ENCODE data around the gene USP53. TPM values are rescaled to one million over a fixed set of nuclear protein-coding genes. Genes with fewer than 3 reads are reported as not detected.

Gene USP53
- total and polyA plus RNA-seq, 2 experiments from 2014 or later = 28.4 to 39.9 TPM

- Histone ChIP-seq H3K36me3 (replicated peaks; ENCODE audit: insufficient read depth, low read depth) (no peaks in the 10 kb centered on the region), H3K79me2 (no peaks in the 10 kb centered on the region), H3K4me3 (no peak overlapping the region), H3K4me2 (no peak overlapping the region), H4K20me1 (ENCODE audit: insufficient read depth, poor library complexity, severe bottlenecking) (no peaks in the 10 kb centered on the region), H2AFZ (no peak overlapping the region), H3K27me3 (no peaks in the 10 kb centered on the region), H3K9me2 (replicated peaks; ENCODE audit: insufficient read depth) (no peaks in the 10 kb centered on the region), H3K27ac (no peak overlapping the region), H3K9me3 (ENCODE audit: low read depth) (no peaks in the 10 kb centered on the region), H3K4me1 (ENCODE audit: insufficient read depth) (peaks cover 10% of the 10 kb centered on the region)
- no peak for TF ChIP-seq EZH2phosphoT487 (IDR thresholded peaks at IDR 0.05; ENCODE audit: low read depth, severe bottlenecking, unreplicated experiment)
- no peak for TF ChIP-seq EZH2 (IDR thresholded peaks at IDR 0.05; ENCODE audit: borderline replicate concordance)
- TF ChIP-seq, protein P1, sequence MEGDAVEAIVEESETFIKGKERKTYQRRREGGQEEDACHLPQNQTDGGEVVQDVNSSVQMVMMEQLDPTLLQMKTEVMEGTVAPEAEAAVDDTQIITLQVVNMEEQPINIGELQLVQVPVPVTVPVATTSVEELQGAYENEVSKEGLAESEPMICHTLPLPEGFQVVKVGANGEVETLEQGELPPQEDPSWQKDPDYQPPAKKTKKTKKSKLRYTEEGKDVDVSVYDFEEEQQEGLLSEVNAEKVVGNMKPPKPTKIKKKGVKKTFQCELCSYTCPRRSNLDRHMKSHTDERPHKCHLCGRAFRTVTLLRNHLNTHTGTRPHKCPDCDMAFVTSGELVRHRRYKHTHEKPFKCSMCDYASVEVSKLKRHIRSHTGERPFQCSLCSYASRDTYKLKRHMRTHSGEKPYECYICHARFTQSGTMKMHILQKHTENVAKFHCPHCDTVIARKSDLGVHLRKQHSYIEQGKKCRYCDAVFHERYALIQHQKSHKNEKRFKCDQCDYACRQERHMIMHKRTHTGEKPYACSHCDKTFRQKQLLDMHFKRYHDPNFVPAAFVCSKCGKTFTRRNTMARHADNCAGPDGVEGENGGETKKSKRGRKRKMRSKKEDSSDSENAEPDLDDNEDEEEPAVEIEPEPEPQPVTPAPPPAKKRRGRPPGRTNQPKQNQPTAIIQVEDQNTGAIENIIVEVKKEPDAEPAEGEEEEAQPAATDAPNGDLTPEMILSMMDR (IDR thresholded peaks at IDR 0.05; ENCODE audit: poor library complexity) = no peak
- 98% methylated on average over 5 of the region's 5 CpGs for WGBS (ENCODE audit: low lambda C conversion rate, missing lambda C conversion rate)
- DNase-seq (ENCODE audit: low spot score) = no peak
These were observed 76.8 kb downstream of the USP53 start for GRCh38 chr4:119289313-119289712.

- WGBS (ENCODE audit: low lambda C conversion rate, missing lambda C conversion rate) = 52% methylated on average over 1 of the region's 1 CpG
- Histone ChIP-seq H3K9me2 (replicated peaks; ENCODE audit: insufficient read depth) (no peaks in the 10 kb centered on the region), H3K4me1 (ENCODE audit: insufficient read depth) (peaks cover 6% of the 10 kb centered on the region), H3K4me3 (no peak overlapping the region), H3K27ac (no peak overlapping the region), H3K4me2 (no peak overlapping the region), H3K79me2 (peaks cover 4% of the 10 kb centered on the region), H4K20me1 (ENCODE audit: insufficient read depth, poor library complexity, severe bottlenecking) (no peaks in the 10 kb centered on the region), H2AFZ (no peak overlapping the region), H3K9me3 (ENCODE audit: low read depth) (no peaks in the 10 kb centered on the region), H3K27me3 (no peaks in the 10 kb centered on the region), H3K36me3 (replicated peaks; ENCODE audit: insufficient read depth, low read depth) (no peaks in the 10 kb centered on the region)
- no peak for TF ChIP-seq EZH2 (IDR thresholded peaks at IDR 0.05; ENCODE audit: borderline replicate concordance)
- TF ChIP-seq EZH2phosphoT487 (IDR thresholded peaks at IDR 0.05; ENCODE audit: low read depth, severe bottlenecking, unreplicated experiment) = no peak
- TF ChIP-seq, protein P1 (IDR thresholded peaks at IDR 0.05; ENCODE audit: poor library complexity) = no peak
- peak; percentile 15 for DNase-seq (ENCODE audit: low spot score)
These were observed 78.1 kb downstream of the USP53 start for GRCh38 chr4:119290598-119290997.

- DNase-seq (ENCODE audit: low spot score) = no peak
- Histone ChIP-seq H3K4me2 (no peak overlapping the region), H3K9me3 (ENCODE audit: low read depth) (no peaks in the 10 kb centered on the region), H3K4me3 (no peak overlapping the region), H2AFZ (no peak overlapping the region), H3K79me2 (peaks cover 46% of the 10 kb centered on the region), H4K20me1 (ENCODE audit: insufficient read depth, poor library complexity, severe bottlenecking) (no peaks in the 10 kb centered on the region), H3K4me1 (ENCODE audit: insufficient read depth) (peaks cover 9% of the 10 kb centered on the region), H3K27me3 (no peaks in the 10 kb centered on the region), H3K36me3 (replicated peaks; ENCODE audit: insufficient read depth, low read depth) (no peaks in the 10 kb centered on the region), H3K9me2 (replicated peaks; ENCODE audit: insufficient read depth) (no peaks in the 10 kb centered on the region), H3K27ac (no peak overlapping the region)
- TF ChIP-seq EZH2 (IDR thresholded peaks at IDR 0.05; ENCODE audit: borderline replicate concordance) (no peak), EZH2phosphoT487 (IDR thresholded peaks at IDR 0.05; ENCODE audit: low read depth, severe bottlenecking, unreplicated experiment) (no peak)
- TF ChIP-seq, protein P1 (IDR thresholded peaks at IDR 0.05; ENCODE audit: poor library complexity) = no peak
- WGBS (ENCODE audit: low lambda C conversion rate, missing lambda C conversion rate) = 98% methylated on average over 2 of the region's 2 CpGs
These were observed 83.8 kb downstream of the USP53 start for GRCh38 chr4:119296356-119296755.

GRCh38 chr4:119297795-119298194 is 85.3 kb downstream of the USP53 start:
- no peak for TF ChIP-seq EZH2phosphoT487 (IDR thresholded peaks at IDR 0.05; ENCODE audit: low read depth, severe bottlenecking, unreplicated experiment)
- no peak for TF ChIP-seq EZH2 (IDR thresholded peaks at IDR 0.05; ENCODE audit: borderline replicate concordance)
- TF ChIP-seq, protein P1 (IDR thresholded peaks at IDR 0.05; ENCODE audit: poor library complexity) = no peak
- peak overlapping the region; percentile 2 for H3K4me3 ChIP-seq
- no peaks in the 10 kb centered on the region for H3K36me3 ChIP-seq (replicated peaks; ENCODE audit: insufficient read depth, low read depth)
- H2AFZ ChIP-seq = no peak overlapping the region
- no peaks in the 10 kb centered on the region for H3K27me3 ChIP-seq
- H3K4me1 ChIP-seq (ENCODE audit: insufficient read depth) = peaks cover 9% of the 10 kb centered on the region
- no peaks in the 10 kb centered on the region for H3K9me2 ChIP-seq (replicated peaks; ENCODE audit: insufficient read depth)
- no peaks in the 10 kb centered on the region for H3K9me3 ChIP-seq (ENCODE audit: low read depth)
- peaks cover 46% of the 10 kb centered on the region for H3K79me2 ChIP-seq
- H4K20me1 ChIP-seq (ENCODE audit: insufficient read depth, poor library complexity, severe bottlenecking) = no peaks in the 10 kb centered on the region
- WGBS (ENCODE audit: low lambda C conversion rate, missing lambda C conversion rate) = 93% methylated on average over 1 of the region's 1 CpG
- H3K27ac ChIP-seq = peak overlapping the region; percentile 96
- no peak for DNase-seq (ENCODE audit: low spot score)
- peak overlapping the region; percentile 89 for H3K4me2 ChIP-seq

All from hepatocyte (in vitro differentiated cells).